GM23338 (cell line): ENCODE results near the gene NMRK2. TPM values are rescaled to one million over a fixed set of nuclear protein-coding genes. Genes with fewer than 3 reads are reported as not detected.
"Not testable (repeated sequence)": the region's sequence is repeated elsewhere in the genome, so short reads cannot be mapped to it uniquely, and the experiment has no call there.

Experiments
- ATAC-seq: fragments of 200-7000 bp; cut with Tn5 transposase; 3 replicates; pipeline ENCODE4 v1.9.1; 2020
- DNase-seq: peaks from one replicate; pipeline ENCODE4 v3.0.0-alpha.2; 2015; ENCODE audit warnings: low spot score
- H2AFZ ChIP-seq: fragments of 200-600 bp; sonication (generic); 2 replicates; pipeline ENCODE4 v1.8.0; 2016; ENCODE audit warnings: antibody characterized with exemption, mild to moderate bottlenecking, moderate library complexity
- H3F3A ChIP-seq: fragments of 200-600 bp; sonication (generic); replicated peaks from 2 replicates; pipeline ENCODE4 v1.8.0; 2017; ENCODE audit warnings: antibody characterized with exemption, mixed run types, low read depth
- H3K27ac ChIP-seq: fragments of 200-600 bp; sonication (generic); 2 replicates; pipeline ENCODE4 v1.6.1; 2016; ENCODE audit warnings: low read depth
- H3K27me3 ChIP-seq: fragments of 200-600 bp; sonication (generic); 2 replicates; pipeline ENCODE4 v1.8.0; 2016; ENCODE audit warnings: mild to moderate bottlenecking, mixed run types, moderate library complexity; ENCODE audit not compliant: insufficient read depth
- H3K36me3 ChIP-seq: fragments of 200-600 bp; sonication (generic); 2 replicates; pipeline ENCODE4 v1.8.0; 2016; ENCODE audit warnings: mild to moderate bottlenecking; ENCODE audit not compliant: insufficient read depth
- H3K4me1 ChIP-seq: fragments of 200-600 bp; sonication (generic); 2 replicates; pipeline ENCODE4 v1.8.0; 2016; ENCODE audit warnings: mild to moderate bottlenecking, moderate library complexity; ENCODE audit not compliant: insufficient read depth
- H3K4me2 ChIP-seq: fragments of 200-600 bp; sonication (generic); 2 replicates; pipeline ENCODE4 v1.7.1; 2017; ENCODE audit warnings: mixed run types
- H3K4me3 ChIP-seq: fragments of 200-600 bp; sonication (generic); 2 replicates; pipeline ENCODE4 v1.6.1; 2016; ENCODE audit warnings: mixed run types
- H3K79me2 ChIP-seq: fragments of 200-600 bp; sonication (generic); replicated peaks from 2 replicates; pipeline ENCODE4 v1.8.0; 2017; ENCODE audit warnings: mild to moderate bottlenecking; ENCODE audit not compliant: insufficient read depth
- H3K9me2 ChIP-seq: fragments of 200-600 bp; sonication (generic); 2 replicates; pipeline ENCODE4 v1.8.0; 2017; ENCODE audit not compliant: insufficient read depth
- H4K20me1 ChIP-seq: fragments of 200-600 bp; sonication (generic); replicated peaks from 2 replicates; pipeline ENCODE4 v1.8.0; 2017; ENCODE audit warnings: mild to moderate bottlenecking; ENCODE audit not compliant: insufficient read depth
- H3K27ac Mint-ChIP-seq: 2 replicates; pipeline ENCODE4 v1.8.0; 2020; ENCODE audit warnings: inconsistent platforms, mild to moderate bottlenecking, moderate library complexity, mixed read lengths
- H3K27me3 Mint-ChIP-seq: 3 replicates; pipeline ENCODE4 v1.8.0; 2022; ENCODE audit warnings: low read depth, mild to moderate bottlenecking, moderate library complexity, mixed read lengths, inconsistent platforms; ENCODE audit not compliant: insufficient read depth, poor library complexity
- H3K36me3 Mint-ChIP-seq: 3 replicates; pipeline ENCODE4 v1.8.0; 2021; ENCODE audit warnings: low read depth, mild to moderate bottlenecking, inconsistent platforms, moderate library complexity, mixed read lengths
- H3K4me1 Mint-ChIP-seq: 3 replicates; pipeline ENCODE4 v1.8.0; 2020; ENCODE audit warnings: mild to moderate bottlenecking, inconsistent platforms, mixed read lengths
- H3K4me3 Mint-ChIP-seq: 3 replicates; pipeline ENCODE4 v1.8.0; 2021; ENCODE audit warnings: moderate library complexity, mild to moderate bottlenecking, inconsistent platforms, mixed read lengths
- H3K9me3 Mint-ChIP-seq: 3 replicates; pipeline ENCODE4 v1.8.0; 2020; ENCODE audit warnings: moderate library complexity, mild to moderate bottlenecking, inconsistent platforms, mixed read lengths
- CREB1 ChIP-seq: fragments of 250-450 bp; sonication (Bioruptor Pico); IDR thresholded peaks from 2 replicates; pipeline ENCODE4 v1.5.0; 2020; ENCODE audit warnings: low read depth, mild to moderate bottlenecking, moderate library complexity
- ETS1 ChIP-seq: IDR thresholded peaks from 2 replicates; pipeline ENCODE4 v1.6.1; 2016; ENCODE audit warnings: antibody characterized with exemption
- EZH2 ChIP-seq: fragments of 200-600 bp; sonication (generic); IDR thresholded peaks from one replicate; pipeline ENCODE4 v1.8.0; 2017; ENCODE audit warnings: antibody characterized with exemption, mild to moderate bottlenecking, low read depth; ENCODE audit not compliant: unreplicated experiment
- EZH2phosphoT487 ChIP-seq: fragments of 200-600 bp; sonication (generic); IDR thresholded peaks from one replicate; pipeline ENCODE4 v1.8.1; 2018; ENCODE audit warnings: antibody characterized with exemption; ENCODE audit not compliant: unreplicated experiment
- JUNB ChIP-seq: IDR thresholded peaks from one replicate; pipeline ENCODE4 v1.6.1; 2016; ENCODE audit warnings: antibody characterized with exemption; ENCODE audit not compliant: unreplicated experiment
- NANOG ChIP-seq: IDR thresholded peaks from 2 replicates; pipeline ENCODE4 v1.6.1; 2016; ENCODE audit warnings: antibody characterized with exemption, borderline replicate concordance
- POLR2AphosphoS5 ChIP-seq: IDR thresholded peaks from 2 replicates; pipeline ENCODE4 v1.6.1; 2016; ENCODE audit warnings: antibody characterized with exemption, low read depth
- ZNF114 ChIP-seq: fragments of 250-450 bp; sonication (Bioruptor Pico); IDR thresholded peaks from 2 replicates; pipeline ENCODE4 v1.5.0; 2020; ENCODE audit warnings: mild to moderate bottlenecking, moderate library complexity
- ZNF331 ChIP-seq: fragments of 250-450 bp; sonication (Bioruptor Pico); IDR thresholded peaks from 2 replicates; pipeline ENCODE4 v1.5.0; 2020; ENCODE audit warnings: low read depth, mild to moderate bottlenecking, moderate library complexity
- polyA plus RNA-seq: library from polyadenylated mRNA; unstranded; fragments of >200 nt; fragmentation: Nextera tagmentation; extraction: Ambion mirVana; gene quantifications from 2 replicates; pipeline ENCODE4 v1.2.1, GENCODE V29; 2016
- total RNA-seq: library from RNA; depleted of rRNA; stranded (reverse); fragments of >200 nt; shearing (Covaris generic); gene quantifications from 2 replicates; pipeline ENCODE4 v1.2.3, GENCODE V29; 2014
- TF ChIP-seq, protein P1 (sequence below): fragments of 250-450 bp; sonication (Bioruptor Pico); IDR thresholded peaks from 2 replicates; pipeline ENCODE4 v1.5.0; 2020; ENCODE audit warnings: mild to moderate bottlenecking, moderate library complexity
- TF ChIP-seq, protein P2 (sequence below), 2 experiments: fragments of 200-600 bp in 1 of 2; sonication (generic) in 1 of 2; conservative IDR thresholded peaks; 2 replicates each; pipeline versions ENCODE4 v1.5.1 to v1.6.1; 2016 to 2017; ENCODE audit warnings: antibody characterized with exemption in 2 of 2, low read depth in 2 of 2, mild to moderate bottlenecking in 2 of 2, moderate library complexity in 1 of 2

Gene NMRK2
- total and polyA plus RNA-seq, 2 experiments from 2014 or later = 55.9 to 65.3 TPM

DNA sequence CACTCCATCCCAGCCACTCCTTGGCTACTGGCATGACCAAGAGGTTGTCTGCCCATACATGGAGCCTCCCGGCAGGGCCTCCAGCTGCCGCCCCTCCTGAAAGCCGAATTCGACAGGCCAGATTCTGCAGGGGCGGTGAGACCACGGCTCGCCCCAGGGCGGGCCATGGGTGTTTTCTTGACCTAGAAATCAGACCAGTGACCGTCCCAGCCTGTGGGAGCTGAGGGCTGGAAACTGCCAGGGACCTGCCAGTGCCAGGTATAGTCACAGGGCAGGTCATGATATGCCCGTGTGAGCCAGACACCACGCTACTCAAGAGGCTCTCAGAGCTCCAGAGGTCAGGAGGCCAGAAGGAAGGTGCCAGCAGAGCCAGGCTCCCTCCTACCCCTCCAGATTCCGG lies 21.2 kb downstream of the NMRK2 start (continued):
- TF ChIP-seq, protein P1, sequence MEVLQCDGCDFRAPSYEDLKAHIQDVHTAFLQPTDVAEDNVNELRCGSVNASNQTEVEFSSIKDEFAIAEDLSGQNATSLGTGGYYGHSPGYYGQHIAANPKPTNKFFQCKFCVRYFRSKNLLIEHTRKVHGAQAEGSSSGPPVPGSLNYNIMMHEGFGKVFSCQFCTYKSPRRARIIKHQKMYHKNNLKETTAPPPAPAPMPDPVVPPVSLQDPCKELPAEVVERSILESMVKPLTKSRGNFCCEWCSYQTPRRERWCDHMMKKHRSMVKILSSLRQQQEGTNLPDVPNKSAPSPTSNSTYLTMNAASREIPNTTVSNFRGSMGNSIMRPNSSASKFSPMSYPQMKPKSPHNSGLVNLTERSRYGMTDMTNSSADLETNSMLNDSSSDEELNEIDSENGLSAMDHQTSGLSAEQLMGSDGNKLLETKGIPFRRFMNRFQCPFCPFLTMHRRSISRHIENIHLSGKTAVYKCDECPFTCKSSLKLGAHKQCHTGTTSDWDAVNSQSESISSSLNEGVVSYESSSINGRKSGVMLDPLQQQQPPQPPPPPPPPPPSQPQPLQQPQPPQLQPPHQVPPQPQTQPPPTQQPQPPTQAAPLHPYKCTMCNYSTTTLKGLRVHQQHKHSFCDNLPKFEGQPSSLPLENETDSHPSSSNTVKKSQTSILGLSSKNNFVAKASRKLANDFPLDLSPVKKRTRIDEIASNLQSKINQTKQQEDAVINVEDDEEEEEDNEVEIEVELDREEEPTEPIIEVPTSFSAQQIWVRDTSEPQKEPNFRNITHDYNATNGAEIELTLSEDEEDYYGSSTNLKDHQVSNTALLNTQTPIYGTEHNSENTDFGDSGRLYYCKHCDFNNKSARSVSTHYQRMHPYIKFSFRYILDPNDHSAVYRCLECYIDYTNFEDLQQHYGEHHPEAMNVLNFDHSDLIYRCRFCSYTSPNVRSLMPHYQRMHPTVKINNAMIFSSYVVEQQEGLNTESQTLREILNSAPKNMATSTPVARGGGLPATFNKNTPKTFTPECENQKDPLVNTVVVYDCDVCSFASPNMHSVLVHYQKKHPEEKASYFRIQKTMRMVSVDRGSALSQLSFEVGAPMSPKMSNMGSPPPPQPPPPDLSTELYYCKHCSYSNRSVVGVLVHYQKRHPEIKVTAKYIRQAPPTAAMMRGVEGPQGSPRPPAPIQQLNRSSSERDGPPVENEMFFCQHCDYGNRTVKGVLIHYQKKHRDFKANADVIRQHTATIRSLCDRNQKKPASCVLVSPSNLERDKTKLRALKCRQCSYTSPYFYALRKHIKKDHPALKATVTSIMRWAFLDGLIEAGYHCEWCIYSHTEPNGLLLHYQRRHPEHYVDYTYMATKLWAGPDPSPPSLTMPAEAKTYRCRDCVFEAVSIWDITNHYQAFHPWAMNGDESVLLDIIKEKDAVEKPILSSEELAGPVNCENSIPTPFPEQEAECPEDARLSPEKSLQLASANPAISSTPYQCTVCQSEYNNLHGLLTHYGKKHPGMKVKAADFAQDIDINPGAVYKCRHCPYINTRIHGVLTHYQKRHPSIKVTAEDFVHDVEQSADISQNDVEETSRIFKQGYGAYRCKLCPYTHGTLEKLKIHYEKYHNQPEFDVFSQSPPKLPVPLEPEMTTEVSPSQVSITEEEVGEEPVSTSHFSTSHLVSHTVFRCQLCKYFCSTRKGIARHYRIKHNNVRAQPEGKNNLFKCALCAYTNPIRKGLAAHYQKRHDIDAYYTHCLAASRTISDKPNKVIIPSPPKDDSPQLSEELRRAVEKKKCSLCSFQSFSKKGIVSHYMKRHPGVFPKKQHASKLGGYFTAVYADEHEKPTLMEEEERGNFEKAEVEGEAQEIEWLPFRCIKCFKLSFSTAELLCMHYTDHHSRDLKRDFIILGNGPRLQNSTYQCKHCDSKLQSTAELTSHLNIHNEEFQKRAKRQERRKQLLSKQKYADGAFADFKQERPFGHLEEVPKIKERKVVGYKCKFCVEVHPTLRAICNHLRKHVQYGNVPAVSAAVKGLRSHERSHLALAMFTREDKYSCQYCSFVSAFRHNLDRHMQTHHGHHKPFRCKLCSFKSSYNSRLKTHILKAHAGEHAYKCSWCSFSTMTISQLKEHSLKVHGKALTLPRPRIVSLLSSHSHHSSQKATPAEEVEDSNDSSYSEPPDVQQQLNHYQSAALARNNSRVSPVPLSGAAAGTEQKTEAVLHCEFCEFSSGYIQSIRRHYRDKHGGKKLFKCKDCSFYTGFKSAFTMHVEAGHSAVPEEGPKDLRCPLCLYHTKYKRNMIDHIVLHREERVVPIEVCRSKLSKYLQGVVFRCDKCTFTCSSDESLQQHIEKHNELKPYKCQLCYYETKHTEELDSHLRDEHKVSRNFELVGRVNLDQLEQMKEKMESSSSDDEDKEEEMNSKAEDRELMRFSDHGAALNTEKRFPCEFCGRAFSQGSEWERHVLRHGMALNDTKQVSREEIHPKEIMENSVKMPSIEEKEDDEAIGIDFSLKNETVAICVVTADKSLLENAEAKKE (CRISPR knock-in tag) = no peak
- no peak for TF ChIP-seq EZH2phosphoT487
- TF ChIP-seq ETS1 = no peak
- no peak for TF ChIP-seq JUNB
- TF ChIP-seq NANOG = no peak
- TF ChIP-seq EZH2 = no peak
- TF ChIP-seq, protein P2, sequence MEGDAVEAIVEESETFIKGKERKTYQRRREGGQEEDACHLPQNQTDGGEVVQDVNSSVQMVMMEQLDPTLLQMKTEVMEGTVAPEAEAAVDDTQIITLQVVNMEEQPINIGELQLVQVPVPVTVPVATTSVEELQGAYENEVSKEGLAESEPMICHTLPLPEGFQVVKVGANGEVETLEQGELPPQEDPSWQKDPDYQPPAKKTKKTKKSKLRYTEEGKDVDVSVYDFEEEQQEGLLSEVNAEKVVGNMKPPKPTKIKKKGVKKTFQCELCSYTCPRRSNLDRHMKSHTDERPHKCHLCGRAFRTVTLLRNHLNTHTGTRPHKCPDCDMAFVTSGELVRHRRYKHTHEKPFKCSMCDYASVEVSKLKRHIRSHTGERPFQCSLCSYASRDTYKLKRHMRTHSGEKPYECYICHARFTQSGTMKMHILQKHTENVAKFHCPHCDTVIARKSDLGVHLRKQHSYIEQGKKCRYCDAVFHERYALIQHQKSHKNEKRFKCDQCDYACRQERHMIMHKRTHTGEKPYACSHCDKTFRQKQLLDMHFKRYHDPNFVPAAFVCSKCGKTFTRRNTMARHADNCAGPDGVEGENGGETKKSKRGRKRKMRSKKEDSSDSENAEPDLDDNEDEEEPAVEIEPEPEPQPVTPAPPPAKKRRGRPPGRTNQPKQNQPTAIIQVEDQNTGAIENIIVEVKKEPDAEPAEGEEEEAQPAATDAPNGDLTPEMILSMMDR (conservative IDR thresholded peaks at IDR 0.05; ENCODE audit: low read depth in 2 of 2) = no peak
- no peak for TF ChIP-seq ZNF114 (CRISPR knock-in tag)
- TF ChIP-seq CREB1 (CRISPR knock-in tag) = no peak
- no peak for TF ChIP-seq POLR2AphosphoS5
- TF ChIP-seq ZNF331 (CRISPR knock-in tag) = no peak

DNA sequence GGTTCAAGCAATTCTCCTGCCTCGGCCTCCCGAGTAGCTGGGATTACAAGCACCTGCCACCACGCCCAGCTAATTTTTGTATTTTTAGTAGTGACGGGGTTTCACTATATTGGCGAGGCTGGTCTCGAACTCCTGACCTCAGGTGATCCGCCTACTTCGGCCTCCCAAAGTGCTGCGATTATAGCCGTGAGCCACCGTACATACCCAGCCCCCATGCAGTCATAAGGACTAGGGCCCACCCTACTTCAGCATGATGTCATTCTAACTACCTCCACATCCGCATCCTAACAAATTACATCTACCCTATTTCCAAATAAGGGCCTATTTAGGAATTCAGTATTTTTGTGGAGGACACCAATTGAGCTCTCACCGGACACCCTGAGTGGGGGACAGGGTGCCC lies 22.4 kb downstream of the NMRK2 start:
- H3K4me3 ChIP-seq, H3K4me3 Mint-ChIP-seq, H3K4me1 Mint-ChIP-seq, H3K27me3 ChIP-seq, H3F3A ChIP-seq, DNase-seq, H3K36me3 ChIP-seq, H3K4me2 ChIP-seq, H3K79me2 ChIP-seq, H4K20me1 ChIP-seq, H3K9me3 Mint-ChIP-seq, H2AFZ ChIP-seq, H3K27ac ChIP-seq, ATAC-seq, H3K9me2 ChIP-seq, H3K4me1 ChIP-seq, H3K27ac Mint-ChIP-seq: not testable (repeated sequence)
- Mint-ChIP-seq H3K36me3 (peaks cover 19% of the 10 kb centered on the region; the same call in 2 of the 3 replicates), H3K27me3 (peaks cover 15% of the 10 kb centered on the region)
